Esophagus muscularis mucosa (tissue), 4 donors: Measurements from ENCODE around the gene TMEM54. TPM values are rescaled to one million over a fixed set of nuclear protein-coding genes. Genes with fewer than 3 reads are reported as not detected.

Experiments
- DNase-seq: peaks from one replicate; pipeline ENCODE4 v3.0.0-alpha.2; 2017; ENCODE audit errors: extremely low spot score
- H3K27ac ChIP-seq, 4 donors: fragments of 200-600 bp; sonication (generic); replicated peaks in 1 of 4; 1 replicate in 3 of 4; 2 replicates in 1 of 4; pipeline ENCODE4 v1.5.1; 2016 to 2019; ENCODE audit warnings: mild to moderate bottlenecking in 1 of 4
- H3K27me3 ChIP-seq, 4 donors: fragments of 200-600 bp; sonication (generic); one replicate each; pipeline versions ENCODE4 v1.5.1 to v1.6.0; 2016 to 2019
- H3K36me3 ChIP-seq, 4 donors: fragments of 200-600 bp; sonication (generic); one replicate each; pipeline ENCODE4 v1.5.1; 2016 to 2019
- H3K4me1 ChIP-seq, 4 donors: fragments of 200-600 bp; sonication (generic); one replicate each; pipeline ENCODE4 v1.5.1; 2016 to 2019
- H3K4me3 ChIP-seq, 4 donors: fragments of 200-600 bp; sonication (generic); 1 replicate in 2 of 4; 2 replicates in 2 of 4; pipeline ENCODE4 v1.5.1; 2016 to 2019; ENCODE audit warnings: mild to moderate bottlenecking in 4 of 4, moderate library complexity in 1 of 4
- H3K9me3 ChIP-seq, 4 donors: fragments of 200-600 bp; sonication (generic); 1 replicate in 3 of 4; 2 replicates in 1 of 4; pipeline ENCODE4 v1.5.1; 2016 to 2019
- CTCF ChIP-seq, 3 experiments: fragments of 200-600 bp in 2 of 3; fragments of 450-650 bp in 1 of 3; sonication (generic) in 2 of 3; IDR thresholded peaks; one replicate each; pipeline ENCODE4 v1.5.1; 2017 to 2019; ENCODE audit warnings: antibody characterized with exemption in 3 of 3, mild to moderate bottlenecking in 2 of 3, moderate library complexity in 1 of 3
- EP300 ChIP-seq: sonication (generic); formaldehyde crosslinking; IDR thresholded peaks from one replicate; pipeline ENCODE4 v1.6.1; 2017; ENCODE audit warnings: antibody characterized with exemption
- POLR2A ChIP-seq: fragments of 450-650 bp; IDR thresholded peaks from one replicate; pipeline ENCODE4 v1.6.1; 2017; ENCODE audit warnings: antibody characterized with exemption, moderate library complexity, mild to moderate bottlenecking, low read depth
- POLR2AphosphoS5 ChIP-seq, 2 donors: sonication (generic); formaldehyde crosslinking; IDR thresholded peaks; one replicate each; pipeline ENCODE4 v1.6.1; 2017; ENCODE audit warnings: antibody characterized with exemption in 2 of 2
- WGBS: methylation state at CpG from one replicate; pipeline ENCODE4 v1.1.5; 2018; 5-methylcytosine and 5-hydroxymethylcytosine counted together
- intact Hi-C: fragments of 100-400 bp; cut with DNase I; formaldehyde crosslinking; loops from one replicate; pipeline ENCODE4 v1.15.1; 2023
- total RNA-seq, 4 donors: library from RNA; depleted of rRNA; stranded (reverse); fragments of >200 nt; gene quantifications; one replicate each; pipeline versions ENCODE4 v1.1.0 to v1.2.1, GENCODE V29; 2016

The TMEM54 gene
- total RNA-seq, 4 donors from 2014 or later: 64.6 to 132 (median 118) TPM

- 30% methylated on average over 14 of the region's 22 CpGs for WGBS
- Histone ChIP-seq H3K27me3 (peaks cover 0 to 7% (median 0%) of the 10 kb centered on the region in 4 donors), H3K9me3 (no peaks in the 10 kb centered on the region), H3K4me1 (peaks cover 9 to 18% (median 18%) of the 10 kb centered on the region in 4 donors), H3K27ac (peak overlapping the region in 3 of 4 donors; percentile 23 to 64 (median 60)), H3K36me3 (no peaks in the 10 kb centered on the region), H3K4me3 (peak overlapping the region; percentile 74 to 82 (median 77))
- TF ChIP-seq POLR2AphosphoS5 (IDR thresholded peaks at IDR 0.05) (no peak), EP300 (no peak), POLR2A (no peak), CTCF (IDR thresholded peaks at IDR 0.05) (no peak)
- no peak for DNase-seq
- intact Hi-C loops: no loop called here
Measured at GRCh38 chr1:32900371-32900955, 726 bp downstream of the TMEM54 start.

- intact Hi-C loops: no loop called here
- H3K4me3 ChIP-seq: no peak overlapping the region
Measured at GRCh38 chr1:32899586-32900296, 1.4 kb downstream of the TMEM54 start.

DNA sequence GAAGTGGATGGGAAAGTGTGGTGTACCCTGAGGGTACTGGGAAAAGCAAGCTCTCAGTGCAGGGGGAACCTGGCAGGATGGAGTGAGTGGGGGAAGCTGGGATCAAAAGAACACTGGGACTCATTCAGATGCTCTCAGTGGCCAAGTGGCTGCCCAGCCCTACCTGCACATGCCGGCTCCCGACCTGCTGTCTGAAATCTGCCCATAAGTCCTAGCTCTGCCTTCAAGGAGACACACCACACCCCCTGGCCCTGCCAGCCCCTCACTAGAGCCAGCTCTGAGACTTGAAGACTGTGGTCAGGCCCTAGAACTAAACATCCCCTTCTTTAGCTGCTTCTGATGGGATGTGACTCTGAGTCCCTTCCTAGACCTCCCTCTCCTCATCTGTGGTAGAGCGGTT lies 2.2 kb downstream of the TMEM54 start:
- 100% methylated on average over 3 of the region's 3 CpGs for WGBS
- peaks cover 0 to 12% (median 0%) of the 10 kb centered on the region in 4 donors for H3K27me3 ChIP-seq

More at GRCh38 chr1:32899586-32900296, 1.4 kb downstream of the TMEM54 start:
- H3K27me3 ChIP-seq: peaks cover 0 to 7% (median 0%) of the 10 kb centered on the region in 4 donors
- 69% methylated on average over 5 of the region's 7 CpGs for WGBS
- H3K9me3 ChIP-seq: no peaks in the 10 kb centered on the region
- TF ChIP-seq POLR2A (no peak), CTCF (IDR thresholded peaks at IDR 0.05) (no peak), EP300 (no peak), POLR2AphosphoS5 (IDR thresholded peaks at IDR 0.05) (no peak)
- peaks cover 9 to 18% (median 18%) of the 10 kb centered on the region in 4 donors for H3K4me1 ChIP-seq
- no peak overlapping the region for H3K27ac ChIP-seq
- H3K36me3 ChIP-seq: no peaks in the 10 kb centered on the region
- DNase-seq: no peak

DNA sequence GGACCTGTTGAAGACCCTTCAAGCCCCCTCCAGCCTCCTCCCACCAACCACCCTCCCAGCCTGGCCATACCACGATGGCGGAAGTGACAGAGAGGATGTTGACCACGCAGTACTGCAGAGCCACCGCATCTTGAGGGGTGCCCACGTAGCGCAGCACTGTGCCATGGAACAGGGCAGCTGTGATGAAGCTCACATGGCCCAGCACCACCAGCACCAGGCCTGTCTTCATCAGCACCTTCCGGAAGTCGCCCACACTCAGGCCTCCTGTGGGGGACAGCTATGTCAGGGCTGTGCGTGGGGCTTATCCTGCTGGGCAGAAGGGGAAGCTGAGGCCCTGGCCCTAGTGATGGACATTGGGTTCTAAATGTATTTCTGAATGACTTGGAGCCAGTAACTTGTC lies 3.1 kb downstream of the TMEM54 start:
- intact Hi-C loops: no loop called here
- TF ChIP-seq POLR2AphosphoS5 (IDR thresholded peaks at IDR 0.05) (no peak), POLR2A (no peak)
- peaks cover 0 to 21% (median 7%) of the 10 kb centered on the region in 4 donors for H3K27me3 ChIP-seq
- no peak overlapping the region for H3K27ac ChIP-seq
- WGBS: 100% methylated on average over 1 of the region's 9 CpGs
- H3K4me3 ChIP-seq: no peak overlapping the region
- peaks cover 18 to 29% (median 28%) of the 10 kb centered on the region in 4 donors for H3K4me1 ChIP-seq
- DNase-seq: no peak
- no peaks in the 10 kb centered on the region for H3K36me3 ChIP-seq
- H3K9me3 ChIP-seq: no peaks in the 10 kb centered on the region

More for the DNA sequence above, 2.2 kb downstream of the TMEM54 start:
- intact Hi-C loops: no loop called here
- no peak overlapping the region for H3K27ac ChIP-seq
- H3K4me3 ChIP-seq: no peak overlapping the region
- H3K36me3 ChIP-seq: no peaks in the 10 kb centered on the region
- DNase-seq: no peak
- no peaks in the 10 kb centered on the region for H3K9me3 ChIP-seq
- peaks cover 9 to 20% (median 19%) of the 10 kb centered on the region in 4 donors for H3K4me1 ChIP-seq
- TF ChIP-seq POLR2A: no peak
- no peak for TF ChIP-seq CTCF (IDR thresholded peaks at IDR 0.05)
- no peak for TF ChIP-seq POLR2AphosphoS5 (IDR thresholded peaks at IDR 0.05)
- no peak for TF ChIP-seq EP300
